Astrocyte (in vitro differentiated cells and primary cell): ENCODE data around the gene SEMA4D. TPM values are rescaled to one million over a fixed set of nuclear protein-coding genes. Genes with fewer than 3 reads are reported as not detected.

Experiments
- DNase-seq: peaks from one replicate; pipeline ENCODE4 v3.0.0-alpha.2; 2010; ENCODE audit warnings: low read depth
- FAIRE-seq: peaks from 2 replicates; lab custom pipeline; 2011; peaks lifted over from hg19 to GRCh38; lab: Jason Lieb, UNC
- H2AFZ ChIP-seq: 2 replicates; pipeline ENCODE4 v1.6.0; 2012; ENCODE audit warnings: low read depth, low read length, inconsistent platforms
- H3K27ac ChIP-seq: 2 replicates; pipeline ENCODE4 v1.5.1; 2011; ENCODE audit warnings: low read depth, low read length, inconsistent platforms
- H3K27me3 ChIP-seq: 2 replicates; pipeline ENCODE4 v1.6.0; 2011; ENCODE audit warnings: low read length, inconsistent platforms; ENCODE audit not compliant: insufficient read depth
- H3K36me3 ChIP-seq: 2 replicates; pipeline ENCODE4 v1.5.1; 2011; ENCODE audit warnings: low read length, inconsistent platforms; ENCODE audit not compliant: insufficient read depth
- H3K4me1 ChIP-seq: 2 replicates; pipeline ENCODE4 v1.5.1; 2011; ENCODE audit warnings: low read length, inconsistent platforms; ENCODE audit not compliant: insufficient read depth
- H3K4me2 ChIP-seq: 2 replicates; pipeline ENCODE4 v1.6.0; 2012; ENCODE audit warnings: low read length, inconsistent platforms
- H3K4me3 ChIP-seq: 2 replicates; pipeline ENCODE4 v1.5.1; 2011; ENCODE audit warnings: low read depth, mild to moderate bottlenecking, low read length, inconsistent platforms; ENCODE audit not compliant: insufficient read depth
- H3K79me2 ChIP-seq: 2 replicates; pipeline ENCODE4 v1.6.0; 2012; ENCODE audit warnings: mild to moderate bottlenecking, low read length, inconsistent platforms; ENCODE audit not compliant: insufficient read depth
- H3K9ac ChIP-seq: 2 replicates; pipeline ENCODE4 v1.6.0; 2012; ENCODE audit warnings: mild to moderate bottlenecking, low read length, inconsistent platforms
- H3K9me3 ChIP-seq: 2 replicates; pipeline ENCODE4 v1.5.1; 2012; ENCODE audit warnings: low read depth, mild to moderate bottlenecking, low read length, inconsistent platforms; ENCODE audit not compliant: insufficient read depth
- H4K20me1 ChIP-seq: 2 replicates; pipeline ENCODE4 v1.6.0; 2012; ENCODE audit warnings: low read length, inconsistent platforms; ENCODE audit not compliant: insufficient read depth
- H3K27ac Mint-ChIP-seq: one replicate; pipeline ENCODE4 v1.8.0; 2021; ENCODE audit warnings: mild to moderate bottlenecking, mixed read lengths; ENCODE audit not compliant: unreplicated experiment
- H3K27me3 Mint-ChIP-seq: one replicate; pipeline ENCODE4 v1.8.0; 2021; ENCODE audit warnings: low read depth, mixed read lengths; ENCODE audit not compliant: unreplicated experiment
- H3K36me3 Mint-ChIP-seq: one replicate; pipeline ENCODE4 v1.8.0; 2021; ENCODE audit warnings: low read depth, mixed read lengths; ENCODE audit not compliant: unreplicated experiment
- H3K4me1 Mint-ChIP-seq: one replicate; pipeline ENCODE4 v1.8.0; 2021; ENCODE audit warnings: low read depth, mixed read lengths; ENCODE audit not compliant: unreplicated experiment
- H3K4me3 Mint-ChIP-seq: one replicate; pipeline ENCODE4 v1.8.0; 2021; ENCODE audit warnings: mild to moderate bottlenecking, moderate library complexity, mixed read lengths; ENCODE audit not compliant: unreplicated experiment
- H3K9me3 Mint-ChIP-seq: one replicate; pipeline ENCODE4 v1.8.0; 2021; ENCODE audit warnings: mild to moderate bottlenecking, mixed read lengths; ENCODE audit not compliant: unreplicated experiment
- EZH2 ChIP-seq: IDR thresholded peaks from 2 replicates; pipeline ENCODE4 v1.6.1; 2012; ENCODE audit warnings: mild to moderate bottlenecking, low read length, inconsistent platforms; ENCODE audit not compliant: insufficient read depth
- total RNA-seq: library from RNA; stranded (reverse); gene quantifications from 2 replicates; pipeline ENCODE4 v1.2.1, GENCODE V29; 2021
- TF ChIP-seq, protein P1 (sequence below): IDR thresholded peaks from 2 replicates; pipeline ENCODE4 v1.5.1; 2011; ENCODE audit warnings: low read depth, mild to moderate bottlenecking, inconsistent platforms, low read length, moderate library complexity; ENCODE audit not compliant: insufficient read depth

The SEMA4D gene
- total RNA-seq, 1 donor from 2014 or later, result 6.2 TPM

DNA sequence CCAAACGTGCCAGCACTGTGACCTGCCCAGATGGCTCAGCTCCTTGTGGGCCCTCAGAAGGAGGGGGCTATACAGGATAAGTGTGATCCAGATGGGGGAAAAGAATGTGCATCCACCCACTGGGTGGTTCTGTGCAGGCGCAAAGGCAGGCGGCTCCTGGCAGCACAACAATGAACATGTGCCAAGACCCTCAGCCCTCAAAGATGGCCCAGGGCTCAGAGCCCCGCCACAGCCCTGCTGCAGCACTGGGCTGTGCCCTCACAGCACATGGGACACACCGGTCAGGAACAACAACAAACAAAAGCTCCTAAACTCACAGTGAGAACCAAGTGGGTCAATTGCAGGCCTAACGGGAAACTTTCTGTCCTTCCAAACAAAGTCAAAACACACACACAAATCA, 4.7 kb downstream of the SEMA4D start:
- Histone ChIP-seq H3K36me3 (no peaks in the 10 kb centered on the region), H3K4me2 (no peak overlapping the region), H3K9me3 (no peaks in the 10 kb centered on the region), H2AFZ (no peak overlapping the region), H4K20me1 (no peaks in the 10 kb centered on the region), H3K4me1 (no peaks in the 10 kb centered on the region), H3K27ac (no peak overlapping the region), H3K27me3 (peaks cover 19% of the 10 kb centered on the region), H3K79me2 (no peaks in the 10 kb centered on the region), H3K4me3 (no peak overlapping the region), H3K9ac (no peak overlapping the region)
- Mint-ChIP-seq H3K4me1 (peaks cover under 1% of the 10 kb centered on the region), H3K27me3 (peaks cover 3% of the 10 kb centered on the region), H3K27ac (no peak overlapping the region), H3K9me3 (peaks cover 2% of the 10 kb centered on the region), H3K36me3 (no peaks in the 10 kb centered on the region), H3K4me3 (no peak overlapping the region)
- TF ChIP-seq, protein P1, sequence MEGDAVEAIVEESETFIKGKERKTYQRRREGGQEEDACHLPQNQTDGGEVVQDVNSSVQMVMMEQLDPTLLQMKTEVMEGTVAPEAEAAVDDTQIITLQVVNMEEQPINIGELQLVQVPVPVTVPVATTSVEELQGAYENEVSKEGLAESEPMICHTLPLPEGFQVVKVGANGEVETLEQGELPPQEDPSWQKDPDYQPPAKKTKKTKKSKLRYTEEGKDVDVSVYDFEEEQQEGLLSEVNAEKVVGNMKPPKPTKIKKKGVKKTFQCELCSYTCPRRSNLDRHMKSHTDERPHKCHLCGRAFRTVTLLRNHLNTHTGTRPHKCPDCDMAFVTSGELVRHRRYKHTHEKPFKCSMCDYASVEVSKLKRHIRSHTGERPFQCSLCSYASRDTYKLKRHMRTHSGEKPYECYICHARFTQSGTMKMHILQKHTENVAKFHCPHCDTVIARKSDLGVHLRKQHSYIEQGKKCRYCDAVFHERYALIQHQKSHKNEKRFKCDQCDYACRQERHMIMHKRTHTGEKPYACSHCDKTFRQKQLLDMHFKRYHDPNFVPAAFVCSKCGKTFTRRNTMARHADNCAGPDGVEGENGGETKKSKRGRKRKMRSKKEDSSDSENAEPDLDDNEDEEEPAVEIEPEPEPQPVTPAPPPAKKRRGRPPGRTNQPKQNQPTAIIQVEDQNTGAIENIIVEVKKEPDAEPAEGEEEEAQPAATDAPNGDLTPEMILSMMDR, result no peak
- TF ChIP-seq EZH2, result no peak
- DNase-seq, result no peak
- FAIRE-seq, result no peak

DNA sequence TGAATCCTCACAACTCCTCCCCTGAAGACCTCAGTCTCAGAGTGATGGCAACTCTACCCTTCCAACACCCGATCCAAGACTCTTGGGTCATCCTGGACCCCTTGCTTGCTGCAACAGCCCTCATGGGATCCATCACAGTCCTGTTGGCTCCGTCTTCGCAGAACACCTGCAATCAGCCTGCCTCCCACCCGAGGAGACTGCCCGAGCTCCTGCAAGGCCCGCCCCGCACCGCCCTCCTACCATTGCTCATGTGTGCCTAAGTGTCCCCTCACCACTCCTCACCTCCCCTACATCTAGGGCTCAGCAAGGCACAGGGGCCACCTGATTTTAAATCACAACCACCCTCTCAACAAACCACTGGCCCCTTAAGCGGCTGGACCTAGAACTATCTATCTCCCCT, 5.3 kb downstream of the SEMA4D start:
- Mint-ChIP-seq H3K4me1 (no peaks in the 10 kb centered on the region), H3K27me3 (peaks cover 3% of the 10 kb centered on the region), H3K27ac (no peak overlapping the region), H3K4me3 (no peak overlapping the region), H3K9me3 (peaks cover 2% of the 10 kb centered on the region), H3K36me3 (no peaks in the 10 kb centered on the region)
- FAIRE-seq, result no peak
- TF ChIP-seq EZH2, result no peak
- TF ChIP-seq, protein P1, result no peak
- no peak overlapping the region for H3K27ac ChIP-seq
- DNase-seq, result no peak
- H3K9me3 ChIP-seq, result no peaks in the 10 kb centered on the region
- H3K4me3 ChIP-seq, result no peak overlapping the region
- no peaks in the 10 kb centered on the region for H3K4me1 ChIP-seq
- H3K79me2 ChIP-seq, result no peaks in the 10 kb centered on the region
- no peak overlapping the region for H3K4me2 ChIP-seq
- H2AFZ ChIP-seq, result no peak overlapping the region
- no peaks in the 10 kb centered on the region for H4K20me1 ChIP-seq
- H3K36me3 ChIP-seq, result no peaks in the 10 kb centered on the region
- H3K9ac ChIP-seq, result no peak overlapping the region
- H3K27me3 ChIP-seq, result peaks cover 19% of the 10 kb centered on the region

GRCh38 chr9:89491694-89492093, 6.2 kb downstream of the SEMA4D start:
- peaks cover 2% of the 10 kb centered on the region for H3K9me3 Mint-ChIP-seq
- no peaks in the 10 kb centered on the region for H3K4me1 Mint-ChIP-seq
- no peaks in the 10 kb centered on the region for H3K36me3 Mint-ChIP-seq

More at GRCh38 chr9:89491694-89492093, 6.2 kb downstream of the SEMA4D start:
- no peaks in the 10 kb centered on the region for H3K79me2 ChIP-seq
- H3K27ac Mint-ChIP-seq, result no peak overlapping the region
- H3K27me3 Mint-ChIP-seq, result peaks cover 3% of the 10 kb centered on the region
- no peaks in the 10 kb centered on the region for H3K4me1 ChIP-seq
- no peaks in the 10 kb centered on the region for H4K20me1 ChIP-seq
- no peak overlapping the region for H3K9ac ChIP-seq
- no peaks in the 10 kb centered on the region for H3K36me3 ChIP-seq
- H3K27me3 ChIP-seq, result peaks cover 16% of the 10 kb centered on the region
- no peak overlapping the region for H3K27ac ChIP-seq
- no peak for FAIRE-seq
- DNase-seq, result no peak
- H3K4me3 ChIP-seq, result no peak overlapping the region
- no peak for TF ChIP-seq EZH2
- TF ChIP-seq, protein P1, result no peak
- no peak overlapping the region for H3K4me2 ChIP-seq
- no peak overlapping the region for H2AFZ ChIP-seq
- no peaks in the 10 kb centered on the region for H3K9me3 ChIP-seq
- H3K4me3 Mint-ChIP-seq, result no peak overlapping the region
